Psoas muscle (tissue), 8 donors: Measurements from ENCODE around the gene IL6R. TPM values are rescaled to one million over a fixed set of nuclear protein-coding genes. Genes with fewer than 3 reads are reported as not detected.
A peak's percentile ranks its signal among the peaks of the same experiment; 100 is the strongest.
"Not testable (repeated sequence)": the region's sequence is repeated elsewhere in the genome, so short reads cannot be mapped to it uniquely, and the experiment has no call there.

Experiments used
- ATAC-seq, 4 donors: fragments of 200-7000 bp; cut with Tn5 transposase; one replicate each; pipeline ENCODE4 v1.9.1; 2020; ENCODE audit warnings: moderate library complexity in 3 of 4, mild to moderate bottlenecking in 2 of 4
- DNase-seq, 2 donors: peaks; one replicate each; pipeline ENCODE4 v3.0.0-alpha.2; 2020
- H3K27ac ChIP-seq: fragments of 200-600 bp; one replicate; pipeline ENCODE4 v1.8.0; 2022
- H3K27me3 ChIP-seq, 3 donors: fragments of 200-600 bp in 1 of 3; one replicate each; pipeline versions ENCODE4 v1.6.1 to v1.8.0; 2013 to 2022; ENCODE audit warnings: low read length in 2 of 3, mild to moderate bottlenecking in 2 of 3, moderate library complexity in 1 of 3; ENCODE audit not compliant: insufficient read depth in 3 of 3
- H3K36me3 ChIP-seq, 2 donors: fragments of 200-600 bp in 1 of 2; one replicate each; pipeline versions ENCODE4 v1.6.1 to v1.8.0; 2013 to 2022; ENCODE audit warnings: low read depth in 1 of 2, mild to moderate bottlenecking in 1 of 2, moderate library complexity in 1 of 2; ENCODE audit not compliant: insufficient read depth in 1 of 2
- H3K4me1 ChIP-seq: fragments of 200-600 bp; one replicate; pipeline ENCODE4 v1.8.0; 2022
- H3K4me3 ChIP-seq: fragments of 200-600 bp; one replicate; pipeline ENCODE4 v1.8.0; 2022; ENCODE audit warnings: mild to moderate bottlenecking
- H3K9me3 ChIP-seq: fragments of 200-600 bp; one replicate; pipeline ENCODE4 v1.8.0; 2022
- WGBS, 3 donors: extraction: QIAGEN DNeasy Blood & Tissue Kit; methylation state at CpG; one replicate each; pipeline versions ENCODE4 v1.1.6 to v1.1.7; 2013; 5-methylcytosine and 5-hydroxymethylcytosine counted together
- intact Hi-C, 2 donors: fragments of 100-400 bp; cut with DNase I; formaldehyde crosslinking; loops; one replicate each; pipeline versions ENCODE4 v1.11.0 to v1.14.2; 2022
- polyA plus RNA-seq, 3 donors: library from polyadenylated mRNA; stranded (reverse); fragments of 200-250 nt; gene quantifications; one replicate each; pipeline ENCODE4 v1.2.3, GENCODE V29; 2013
- total RNA-seq, 4 donors: library from RNA; stranded (reverse); fragmentation: NEBNext Ultra II Directional in 2 of 4; extraction: Animal tissue kit (Norgen Biotek cat#: 25700) in 2 of 4; gene quantifications; one replicate each; pipeline versions ENCODE4 v1.2.1 to v1.2.4, GENCODE V29; 2021 to 2023
- TF ChIP-seq, protein P1 (sequence below): fragments of 200-600 bp; IDR thresholded peaks from one replicate; pipeline ENCODE4 v1.8.0; 2022; ENCODE audit warnings: antibody characterized with exemption
- donor health status: healthy with polysubstance abuse.
- donor health status: DM: no; HTN: no; CAD: no; lungs with moderate emphysema.
- donor health status: Bipolar disorder and iron deficiency.
- donor health status: healthy.
- donor health status: DM: yes; HTN: yes; CAD: no.
- donor health status: DM: no; HTN: no; CAD: no.
- donor health status: DM: no; HTN: no; CAD: no.
- donor health status: DM: yes; HTN: yes; CAD: no.

Gene IL6R
- total and polyA plus RNA-seq, 7 donors = 32.6 to 182 (median 80.8) TPM

DNA sequence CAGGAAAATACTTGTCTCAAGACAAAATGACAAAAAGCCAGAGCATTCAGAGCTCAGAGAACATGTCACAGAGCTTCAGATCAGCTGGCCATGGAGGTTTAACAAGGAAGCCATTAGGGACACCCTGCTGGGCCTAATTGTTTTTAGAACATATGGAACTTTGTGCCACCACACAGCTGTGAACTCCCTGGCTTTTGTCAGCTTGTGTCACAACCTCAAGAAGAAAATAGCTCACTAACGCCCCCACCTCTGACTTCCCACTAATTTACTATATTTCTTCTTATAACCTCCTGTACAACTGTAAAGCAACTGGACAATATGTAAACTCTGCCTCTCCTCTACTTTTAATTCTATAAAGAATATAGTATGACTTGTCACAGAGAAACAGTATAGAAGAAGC lies 75.9 kb downstream of the IL6R start:
- Histone ChIP-seq H3K4me1 (peaks cover 11% of the 10 kb centered on the region), H3K4me3 (no peak overlapping the region), H3K36me3 (no peaks in the 10 kb centered on the region), H3K9me3 (no peaks in the 10 kb centered on the region), H3K27ac (no peak overlapping the region), H3K27me3 (no peaks in the 10 kb centered on the region)
- DNase-seq = no peak
- no peak for ATAC-seq
- 65 to 82% (median 74%) methylated on average over 1 of the region's 1 CpG for WGBS, 3 donors
- TF ChIP-seq, protein P1, sequence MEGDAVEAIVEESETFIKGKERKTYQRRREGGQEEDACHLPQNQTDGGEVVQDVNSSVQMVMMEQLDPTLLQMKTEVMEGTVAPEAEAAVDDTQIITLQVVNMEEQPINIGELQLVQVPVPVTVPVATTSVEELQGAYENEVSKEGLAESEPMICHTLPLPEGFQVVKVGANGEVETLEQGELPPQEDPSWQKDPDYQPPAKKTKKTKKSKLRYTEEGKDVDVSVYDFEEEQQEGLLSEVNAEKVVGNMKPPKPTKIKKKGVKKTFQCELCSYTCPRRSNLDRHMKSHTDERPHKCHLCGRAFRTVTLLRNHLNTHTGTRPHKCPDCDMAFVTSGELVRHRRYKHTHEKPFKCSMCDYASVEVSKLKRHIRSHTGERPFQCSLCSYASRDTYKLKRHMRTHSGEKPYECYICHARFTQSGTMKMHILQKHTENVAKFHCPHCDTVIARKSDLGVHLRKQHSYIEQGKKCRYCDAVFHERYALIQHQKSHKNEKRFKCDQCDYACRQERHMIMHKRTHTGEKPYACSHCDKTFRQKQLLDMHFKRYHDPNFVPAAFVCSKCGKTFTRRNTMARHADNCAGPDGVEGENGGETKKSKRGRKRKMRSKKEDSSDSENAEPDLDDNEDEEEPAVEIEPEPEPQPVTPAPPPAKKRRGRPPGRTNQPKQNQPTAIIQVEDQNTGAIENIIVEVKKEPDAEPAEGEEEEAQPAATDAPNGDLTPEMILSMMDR = no peak
- intact Hi-C loops = loop anchor here in 1 of 2 donors (10.0 kb wide), 1 partner anchor 184 kb away; no protein-coding TSS in a partner anchor

DNA sequence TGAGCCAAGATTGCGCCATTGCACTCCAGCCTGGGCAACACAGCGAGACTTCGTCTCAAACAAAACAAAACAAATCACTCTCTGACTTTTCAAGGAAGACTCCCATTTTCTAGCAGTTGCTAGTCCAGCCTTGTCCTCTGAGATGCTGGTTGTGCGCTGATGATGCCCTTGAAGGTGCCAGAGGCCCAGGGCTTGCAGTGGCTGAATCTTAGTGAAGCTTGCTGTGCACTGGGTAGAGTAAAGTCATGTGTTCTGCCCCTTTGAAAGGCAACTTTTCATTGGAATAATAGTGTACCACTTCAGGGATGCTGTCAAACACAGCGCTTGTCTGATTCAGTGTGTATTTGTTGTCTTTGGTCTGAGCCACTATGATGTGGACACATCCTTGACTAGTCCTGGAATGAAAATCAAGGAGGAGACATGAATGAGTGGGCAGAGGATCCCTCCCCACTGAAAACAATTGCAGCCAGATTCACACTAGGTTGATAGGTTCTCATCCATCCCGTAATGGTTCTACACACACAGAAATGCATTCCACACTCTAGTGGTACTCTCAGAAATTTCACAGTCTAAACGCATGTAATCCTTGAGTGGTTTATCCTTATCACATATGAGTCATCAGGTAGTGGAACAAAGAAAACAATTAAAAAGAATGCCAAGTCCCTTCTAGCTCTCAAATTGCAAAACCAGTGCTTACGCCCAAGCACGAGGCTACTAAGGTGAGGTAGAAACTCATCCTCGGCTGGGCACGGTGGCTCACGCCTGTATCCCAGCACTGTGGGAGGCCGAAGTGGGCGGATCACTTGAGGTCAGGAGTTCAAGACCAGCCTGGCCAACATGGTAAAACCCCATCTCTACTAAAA lies 79.0 kb downstream of the IL6R start:
- peak in 2 of 4 donors; percentile 8 to 32 for ATAC-seq
- Histone ChIP-seq H3K27ac (peak overlapping the region; percentile 23), H3K27me3 (peaks cover 0 to 5% (median 0%) of the 10 kb centered on the region in 3 donors), H3K4me3 (no peak overlapping the region), H3K36me3 (no peaks in the 10 kb centered on the region), H3K9me3 (no peaks in the 10 kb centered on the region), H3K4me1 (peaks cover 14% of the 10 kb centered on the region)
- WGBS, 3 donors = 80 to 84% (median 82%) methylated on average over 14 of the region's 14 CpGs
- no peak for DNase-seq
- intact Hi-C loops = loop anchor here in 1 of 2 donors (10.0 kb wide), 1 partner anchor 181 kb away; no protein-coding TSS in a partner anchor
- TF ChIP-seq, protein P1 = no peak

DNA sequence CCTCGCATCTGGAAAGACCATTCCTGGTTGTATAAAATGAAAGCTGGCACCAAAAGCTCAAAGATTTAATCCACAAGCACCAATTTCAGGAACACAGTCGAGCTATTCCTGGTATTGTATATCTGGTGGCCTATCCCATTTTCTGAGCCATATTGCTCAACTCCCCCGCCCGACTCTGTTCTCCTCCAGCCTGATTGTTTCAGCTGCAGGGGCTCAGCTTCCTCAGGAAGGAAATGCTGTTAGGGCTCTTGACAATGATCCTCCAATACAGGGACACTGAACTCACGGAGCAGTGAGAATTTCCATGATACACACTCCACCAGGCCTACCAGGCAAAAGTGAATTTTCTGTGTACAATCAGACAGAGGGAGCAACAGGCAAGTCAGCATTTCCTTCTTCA lies 80.0 kb downstream of the IL6R start:
- peaks cover 0 to 5% (median 0%) of the 10 kb centered on the region in 3 donors for H3K27me3 ChIP-seq
- no peaks in the 10 kb centered on the region for H3K9me3 ChIP-seq
- WGBS, 3 donors = 69 to 74% (median 72%) methylated on average over 5 of the region's 5 CpGs
- H3K36me3 ChIP-seq = no peaks in the 10 kb centered on the region
- TF ChIP-seq, protein P1 = no peak
- no peak overlapping the region for H3K27ac ChIP-seq
- peak in 1 of 2 donors; percentile 34 for DNase-seq
- H3K4me1 ChIP-seq = peaks cover 11% of the 10 kb centered on the region
- H3K4me3 ChIP-seq = no peak overlapping the region
- intact Hi-C loops = loop anchor here (5.0 to 10.0 kb wide), 2 partner anchors 37 to 180 kb away; no protein-coding TSS in a partner anchor
- peak; percentile 30 to 72 (median 62) for ATAC-seq

DNA sequence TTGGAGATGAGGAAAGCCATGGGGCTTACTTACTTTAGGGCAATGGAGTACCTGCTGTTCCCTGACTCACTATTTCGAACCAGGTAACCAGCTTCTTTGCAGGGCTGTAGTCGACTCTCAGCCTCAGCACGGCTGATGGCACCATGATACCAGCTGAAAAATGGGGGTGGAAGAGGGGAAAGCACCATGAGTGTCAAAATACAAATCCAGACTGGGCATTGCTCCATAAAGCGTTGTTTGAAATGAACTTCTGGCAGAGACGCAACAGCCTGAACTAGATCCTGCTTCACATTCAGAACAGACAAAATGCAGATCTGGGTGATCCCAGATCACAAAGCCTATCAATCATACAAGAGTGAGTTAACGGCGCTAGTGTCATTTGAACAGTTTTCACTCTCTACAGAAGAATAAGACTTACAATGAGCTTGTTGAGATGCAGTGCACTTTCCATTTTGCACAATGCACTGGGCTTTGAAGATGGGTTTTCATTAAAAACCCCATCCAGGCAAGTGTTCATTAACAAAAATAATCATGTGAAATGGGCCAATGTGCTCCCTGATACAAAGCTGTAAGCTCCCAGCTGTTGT lies 80.9 kb downstream of the IL6R start:
- intact Hi-C loops = loop anchor here (5.0 to 10.0 kb wide), 2 partner anchors 36 to 179 kb away; no protein-coding TSS in a partner anchor
- Histone ChIP-seq H3K36me3 (no peaks in the 10 kb centered on the region), H3K27ac (peak overlapping the region; percentile 25), H3K27me3 (peaks cover 0 to 5% (median 0%) of the 10 kb centered on the region in 3 donors), H3K4me1 (peaks cover 11% of the 10 kb centered on the region), H3K9me3 (no peaks in the 10 kb centered on the region), H3K4me3 (no peak overlapping the region)
- TF ChIP-seq, protein P1 = no peak
- 30 to 48% (median 38%) methylated on average over 7 of the region's 7 CpGs for WGBS, 3 donors
- ATAC-seq (peak in 3 of 4 donors; percentile 30 to 70 (median 34)), DNase-seq (no peak)

DNA sequence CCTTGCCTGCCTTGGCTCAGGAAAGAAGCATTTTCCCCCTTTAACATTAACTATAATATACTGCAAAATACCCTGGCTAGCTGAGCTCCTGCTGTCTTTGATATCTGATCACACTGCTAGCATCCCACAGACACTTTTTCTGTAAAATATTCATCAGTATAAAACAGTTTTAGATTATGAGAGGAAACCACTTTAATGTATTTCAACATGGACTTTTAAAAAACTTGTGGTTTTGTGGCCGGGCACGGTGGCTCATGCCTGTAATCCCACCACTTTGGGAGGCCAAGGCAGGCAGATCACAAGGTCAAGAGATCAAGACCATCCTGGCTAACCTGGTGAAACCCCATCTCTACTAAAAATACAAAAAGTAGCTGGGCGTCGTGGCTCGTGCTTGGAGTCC lies 81.6 kb downstream of the IL6R start:
- 57 to 70% (median 61%) methylated on average over 5 of the region's 5 CpGs for WGBS, 3 donors
- not testable (repeated sequence) for DNase-seq, H3K9me3 ChIP-seq, H3K27me3 ChIP-seq, H3K36me3 ChIP-seq, H3K4me3 ChIP-seq, ATAC-seq
- intact Hi-C loops = loop anchor here (5.0 to 10.0 kb wide), 2 partner anchors 36 to 178 kb away; no protein-coding TSS in a partner anchor
- H3K27ac ChIP-seq = peak overlapping the region; percentile 25
- peaks cover 14% of the 10 kb centered on the region for H3K4me1 ChIP-seq
